ENCODE results near the gene MBNL1. TPM values are rescaled to one million over a fixed set of nuclear protein-coding genes. Genes with fewer than 3 reads are reported as not detected.

The MBNL1 gene
- total RNA-seq, 1 donor from 2014 or later = 210 TPM

- peak; percentile 90 for DNase-seq
These were observed 29.9 kb downstream of the MBNL1 start for GRCh38 chr3:152298393-152299248.

DNA sequence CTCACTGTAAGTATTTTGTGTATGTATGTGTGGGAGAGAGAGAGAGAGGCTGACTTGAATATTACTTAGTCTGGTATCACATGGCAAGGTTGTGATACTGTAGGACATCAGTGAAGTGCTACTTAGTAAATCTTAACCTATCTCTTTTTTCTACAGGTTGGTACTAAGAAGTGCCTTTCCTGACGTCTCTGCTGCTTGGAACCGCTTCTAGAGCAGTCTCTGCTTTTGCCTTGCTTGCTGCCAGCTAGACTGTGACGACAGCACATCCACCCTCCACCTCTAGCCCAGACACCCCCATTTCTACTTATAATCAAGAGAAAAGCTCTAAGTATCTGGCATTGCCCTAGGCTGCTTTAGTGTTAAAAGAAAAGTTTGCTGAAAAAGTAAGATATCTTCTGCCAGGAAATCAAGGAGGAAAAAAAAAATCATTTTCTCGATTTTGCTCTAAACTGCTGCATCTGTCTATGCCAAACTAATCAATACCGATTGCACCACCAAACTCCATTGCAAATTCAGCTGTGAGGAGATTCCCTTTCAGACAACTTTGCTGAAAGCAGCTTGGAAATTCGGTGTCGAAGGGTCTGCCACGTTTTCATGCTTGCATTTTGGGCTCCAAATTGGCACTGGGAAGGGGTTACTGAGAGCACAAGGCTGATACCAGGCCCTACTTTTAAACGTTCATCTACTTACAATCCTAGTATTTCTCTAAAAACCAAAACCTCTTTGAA is 30.7 kb downstream of the MBNL1 start:
- DNase-seq = no peak

DNA sequence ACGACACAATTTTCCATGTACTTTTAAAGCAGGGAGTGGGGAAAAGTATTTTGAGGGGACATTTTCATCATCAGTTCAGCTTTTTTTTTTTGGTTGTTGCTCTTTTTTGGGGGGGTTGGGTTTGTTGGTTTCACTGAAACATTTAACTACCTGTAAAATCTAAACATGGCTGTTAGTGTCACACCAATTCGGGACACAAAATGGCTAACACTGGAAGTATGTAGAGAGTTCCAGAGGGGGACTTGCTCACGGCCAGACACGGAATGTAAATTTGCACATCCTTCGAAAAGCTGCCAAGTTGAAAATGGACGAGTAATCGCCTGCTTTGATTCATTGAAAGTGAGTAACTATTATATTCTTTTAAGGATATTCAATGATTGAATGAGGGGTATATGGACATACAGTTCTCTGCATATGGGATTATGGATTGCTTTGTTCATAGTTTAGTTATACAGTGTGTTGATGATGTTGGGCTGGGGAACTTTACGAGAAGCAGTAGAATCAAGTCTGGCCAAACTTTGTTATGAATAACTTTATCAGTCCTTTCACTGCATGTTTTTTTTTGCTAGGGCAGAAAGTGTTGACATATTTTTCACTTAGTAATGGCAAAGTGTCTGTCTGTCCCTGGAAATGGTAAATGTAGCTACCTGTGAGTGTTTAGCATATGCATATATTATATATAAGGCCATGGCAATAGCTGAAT is 31.5 kb downstream of the MBNL1 start:
- DNase-seq = no peak

DNA sequence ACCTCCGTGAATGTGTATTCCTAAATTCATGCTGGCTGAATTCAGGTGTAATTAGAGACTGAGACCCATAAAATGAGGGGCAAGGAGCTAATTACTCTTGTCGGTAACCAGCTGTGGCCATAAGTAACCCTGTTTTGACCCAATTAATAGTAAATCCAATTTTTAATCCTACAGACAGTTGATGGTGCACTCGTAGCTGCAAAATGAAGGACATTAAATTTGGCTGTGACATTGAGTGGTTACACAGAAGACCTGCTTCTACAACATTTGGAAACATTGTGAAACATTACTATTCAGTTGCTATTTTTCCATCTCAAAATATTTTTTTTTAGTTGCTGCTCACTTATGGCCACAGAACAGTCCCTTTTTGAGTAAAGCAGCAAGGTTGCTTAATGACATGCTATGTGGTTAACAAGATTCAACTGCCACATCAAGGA is 33.0 kb downstream of the MBNL1 start:
- DNase-seq = no peak

GRCh38 chr3:152302521-152303021 is 33.8 kb downstream of the MBNL1 start:
- peak; percentile 85 for DNase-seq

DNA sequence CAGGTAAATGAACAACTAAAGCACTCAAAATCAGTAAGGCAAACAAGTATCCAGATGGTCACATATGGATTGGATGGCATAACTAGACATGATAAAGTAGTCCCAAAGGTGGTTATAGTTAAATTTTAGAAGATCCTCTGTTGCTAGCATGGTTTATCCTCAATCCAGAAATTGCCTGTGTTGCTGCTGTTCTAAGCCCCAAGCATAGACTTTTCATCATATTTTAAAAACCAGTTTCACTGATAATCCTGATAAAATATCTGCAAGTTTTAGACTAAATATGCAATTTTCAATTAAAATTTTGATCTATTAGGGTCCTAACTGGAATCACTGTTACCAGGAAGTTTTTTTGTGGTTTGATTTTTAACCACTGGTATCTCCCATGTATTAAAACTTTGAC is 35.4 kb downstream of the MBNL1 start:
- no peak for DNase-seq

- DNase-seq = no peak
These were observed 36.3 kb downstream of the MBNL1 start for GRCh38 chr3:152305075-152305474.

GRCh38 chr3:152307829-152308474 is 39.2 kb downstream of the MBNL1 start:
- DNase-seq = no peak

- DNase-seq = no peak
These were observed 39.7 kb downstream of the MBNL1 start for GRCh38 chr3:152308475-152308844.

- DNase-seq = no peak
These were observed 40.3 kb downstream of the MBNL1 start for GRCh38 chr3:152309031-152309430.

DNA sequence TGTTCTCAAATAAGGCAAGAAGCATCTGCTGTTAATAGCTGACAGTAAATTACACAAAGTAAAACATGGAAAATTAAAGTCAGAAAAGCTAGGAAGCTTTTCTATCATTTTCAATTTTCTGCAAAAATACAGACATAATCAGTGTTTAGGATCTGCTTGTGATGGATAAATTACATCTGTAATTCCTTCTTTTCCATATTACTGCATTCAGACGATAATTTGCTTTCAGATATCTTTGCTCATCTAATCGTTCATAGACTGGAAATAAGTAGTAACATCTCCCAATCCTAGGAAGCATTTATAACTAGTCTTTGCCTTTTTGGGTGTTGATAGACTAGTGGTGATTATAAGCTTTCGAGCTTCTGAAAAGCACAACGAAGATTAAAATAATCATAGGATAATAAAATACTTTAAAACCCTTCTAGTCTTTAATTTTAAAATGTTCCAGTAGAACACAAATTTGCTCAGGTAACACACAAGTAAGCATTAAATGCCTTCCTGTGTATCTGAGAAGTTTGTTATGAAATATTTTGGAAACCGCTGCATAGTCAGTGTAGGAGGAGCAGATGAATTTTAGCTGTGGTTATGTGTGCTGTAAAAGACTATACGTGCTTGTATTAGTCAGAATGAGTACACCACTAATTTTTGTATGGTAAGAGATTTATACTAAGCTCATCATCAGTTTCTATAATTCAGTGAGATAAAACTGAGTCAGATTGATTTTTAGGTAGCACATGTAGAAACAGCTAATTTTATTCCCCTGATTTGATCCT is 41.0 kb downstream of the MBNL1 start:
- no peak for DNase-seq

GRCh38 chr3:152313430-152313829 is 44.7 kb downstream of the MBNL1 start:
- no peak for DNase-seq

- no peak for DNase-seq
These were observed 45.2 kb downstream of the MBNL1 start for GRCh38 chr3:152313914-152314313.

DNA sequence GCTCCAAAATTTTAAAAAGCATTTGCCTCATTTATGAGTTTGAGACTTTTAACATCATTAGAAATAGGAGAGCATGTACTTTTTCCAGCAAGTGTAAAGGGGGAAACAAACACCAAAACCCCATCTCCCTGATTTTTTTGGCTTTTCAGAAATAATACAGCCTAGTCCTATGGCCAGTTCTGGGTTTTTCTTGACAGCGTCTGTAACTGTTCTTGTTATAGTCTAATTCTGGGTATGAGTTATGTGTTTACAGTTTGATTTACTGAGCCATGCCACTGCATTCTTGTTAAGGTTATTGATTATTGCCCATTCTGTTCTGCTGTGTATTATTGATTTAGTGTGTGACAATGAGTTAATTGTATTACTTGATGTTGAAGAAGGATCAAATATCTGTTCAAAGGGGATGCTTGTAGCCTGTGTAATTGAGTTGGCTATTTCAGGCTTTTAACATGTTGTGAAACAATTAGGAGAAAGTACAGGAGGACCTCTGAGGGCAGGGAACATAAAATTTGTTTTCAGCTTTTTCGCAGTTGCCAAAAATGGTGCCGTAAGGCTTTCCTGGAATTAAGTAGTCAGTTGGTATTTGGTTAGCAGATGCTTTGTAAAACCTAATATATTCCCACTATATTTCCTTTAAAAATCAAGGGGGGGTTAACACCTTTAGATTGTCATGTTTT is 46.1 kb downstream of the MBNL1 start:
- no peak for DNase-seq

DNA sequence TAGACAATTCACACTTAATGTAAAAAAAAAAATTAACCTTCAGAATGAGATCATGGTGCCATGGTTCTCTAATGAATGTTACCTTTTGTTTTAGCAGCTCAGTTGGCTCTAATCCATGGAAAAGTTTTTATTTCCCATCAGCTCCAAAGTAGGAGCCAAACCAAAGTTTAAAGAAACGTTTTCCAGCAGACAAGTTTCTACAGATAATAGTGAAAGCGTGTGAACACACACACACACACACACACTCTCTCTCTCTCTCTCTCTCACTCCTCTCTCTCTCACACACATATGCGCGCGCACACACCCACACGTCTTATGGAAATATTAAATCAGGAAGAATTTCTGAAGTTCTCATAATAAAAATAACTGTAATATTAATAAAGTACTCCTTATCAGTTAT is 46.9 kb downstream of the MBNL1 start:
- DNase-seq = no peak

- no peak for DNase-seq
These were observed 47.6 kb downstream of the MBNL1 start for GRCh38 chr3:152316318-152316717.

DNA sequence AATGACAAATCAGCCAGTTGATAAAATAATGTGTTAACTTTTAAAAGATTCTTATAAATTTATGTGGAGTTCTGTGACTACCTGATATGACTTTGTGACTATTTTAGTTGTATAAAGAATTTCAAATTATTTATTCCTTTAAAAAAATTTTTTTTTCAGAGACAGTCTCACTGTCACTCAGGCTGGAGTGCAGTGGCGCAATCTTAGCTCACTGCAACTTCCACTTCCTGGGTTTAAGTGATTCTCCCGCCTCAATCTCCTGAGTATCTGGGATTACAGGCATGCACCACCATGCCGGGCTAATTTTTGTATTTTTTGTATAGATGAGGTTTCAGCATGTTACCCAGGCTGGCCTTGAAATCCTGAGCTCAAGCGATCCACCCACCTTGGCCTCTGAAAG is 48.5 kb downstream of the MBNL1 start:
- no peak for DNase-seq

DNA sequence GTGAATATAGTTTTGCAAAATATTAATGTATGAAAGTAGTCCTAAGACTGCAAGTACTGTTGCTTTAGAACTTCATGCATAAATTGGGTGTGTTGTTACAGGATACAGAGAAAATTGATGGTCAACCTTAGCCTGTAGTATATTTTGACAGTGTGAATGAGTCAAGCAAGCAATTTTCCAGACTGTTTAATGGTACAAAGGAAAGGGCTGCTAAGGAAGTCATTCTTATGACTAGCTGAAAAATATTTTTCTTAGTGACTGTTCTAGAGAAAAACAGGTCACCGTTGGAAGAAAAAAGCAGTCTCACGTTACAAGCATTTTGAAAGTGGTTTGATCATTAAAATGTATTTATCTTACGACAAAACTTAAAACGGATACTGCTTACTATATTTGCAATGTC is 49.2 kb downstream of the MBNL1 start:
- no peak for DNase-seq

DNA sequence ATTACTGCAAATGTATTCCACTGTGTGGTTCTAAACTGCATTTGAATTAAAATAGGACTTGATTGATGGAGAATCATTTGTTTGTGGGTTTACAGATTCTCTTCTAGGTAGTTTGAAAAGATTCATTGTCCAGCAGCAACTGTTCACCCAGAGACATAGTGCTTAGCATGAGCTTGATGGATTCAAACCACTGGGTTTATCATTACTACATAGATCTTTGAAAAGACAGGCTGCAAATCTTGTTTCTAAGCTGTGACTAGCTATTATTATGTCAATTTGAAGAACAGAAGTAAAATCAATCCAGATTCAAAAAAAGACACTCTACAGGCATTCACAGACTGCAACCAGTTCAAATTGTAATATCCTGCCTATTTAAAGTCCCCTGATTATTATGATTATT is 49.8 kb downstream of the MBNL1 start:
- no peak for DNase-seq

- DNase-seq = no peak
These were observed 50.5 kb downstream of the MBNL1 start for GRCh38 chr3:152319256-152319655.
